Activated T-cell treated with anti-CD3 and anti-CD28 coated beads, Interleukin-2, amount 50 U/mL, for 1 hour (primary cell): ENCODE measurements around the gene ANGPTL4.
"Not testable (repeated sequence)": the region's sequence is repeated elsewhere in the genome, so short reads cannot be mapped to it uniquely, and the experiment has no call there.

Source experiments
- DNase-seq: peaks from one replicate; pipeline ENCODE4 v3.0.0-alpha.2; 2020

The ANGPTL4 gene

GRCh38 chr19:8391198-8392016 lies 27.5 kb downstream of the ANGPTL4 start:
- DNase-seq = no peak

- no peak for DNase-seq
These were observed 28.1 kb downstream of the ANGPTL4 start for GRCh38 chr19:8392017-8392591.

- no peak for DNase-seq
These were observed 29.4 kb downstream of the ANGPTL4 start for GRCh38 chr19:8393192-8393870.

- DNase-seq = no peak
These were observed 29.9 kb downstream of the ANGPTL4 start for GRCh38 chr19:8393871-8394250.

GRCh38 chr19:8395621-8396082 lies 31.7 kb downstream of the ANGPTL4 start:
- DNase-seq = no peak

GRCh38 chr19:8396185-8396562 lies 32.2 kb downstream of the ANGPTL4 start:
- DNase-seq = no peak

- DNase-seq = peak; percentile 69
These were observed 32.7 kb downstream of the ANGPTL4 start for GRCh38 chr19:8396563-8397203.

- no peak for DNase-seq
These were observed 33.3 kb downstream of the ANGPTL4 start for GRCh38 chr19:8397271-8397670.

- no peak for DNase-seq
These were observed 33.9 kb downstream of the ANGPTL4 start for GRCh38 chr19:8397746-8398310.

- no peak for DNase-seq
These were observed 34.4 kb downstream of the ANGPTL4 start for GRCh38 chr19:8398311-8398771.

GRCh38 chr19:8399681-8400188 lies 35.8 kb downstream of the ANGPTL4 start:
- no peak for DNase-seq

- DNase-seq = no peak
These were observed 38.0 kb downstream of the ANGPTL4 start for GRCh38 chr19:8401981-8402411.

- DNase-seq = no peak
These were observed 39.3 kb downstream of the ANGPTL4 start for GRCh38 chr19:8403098-8403819.

GRCh38 chr19:8403820-8404109 lies 39.8 kb downstream of the ANGPTL4 start:
- DNase-seq = no peak

- no peak for DNase-seq
These were observed 40.6 kb downstream of the ANGPTL4 start for GRCh38 chr19:8404391-8405151.

- DNase-seq = not testable (repeated sequence)
These were observed 46.8 kb downstream of the ANGPTL4 start for GRCh38 chr19:8410718-8411117.

- DNase-seq = peak; percentile 100
These were observed 49.1 kb downstream of the ANGPTL4 start, which contains the start of gene MARCHF2 for GRCh38 chr19:8412783-8413628. Gene MARCHF2 (plus strand): TSS chr19:8413305. CDS start chr19:8421841, 8,536 bp downstream.

GRCh38 chr19:8413629-8413995 lies 49.7 kb downstream of the ANGPTL4 start:
- no peak for DNase-seq

GRCh38 chr19:8416796-8417195 lies 52.8 kb downstream of the ANGPTL4 start:
- DNase-seq = no peak
